Measurements from ENCODE around the gene PRDX6. TPM values are rescaled to one million over a fixed set of nuclear protein-coding genes. Genes with fewer than 3 reads are reported as not detected.

Gene PRDX6
- total RNA-seq, 2 donors from 2014 or later, result 483 to 623 TPM

DNA sequence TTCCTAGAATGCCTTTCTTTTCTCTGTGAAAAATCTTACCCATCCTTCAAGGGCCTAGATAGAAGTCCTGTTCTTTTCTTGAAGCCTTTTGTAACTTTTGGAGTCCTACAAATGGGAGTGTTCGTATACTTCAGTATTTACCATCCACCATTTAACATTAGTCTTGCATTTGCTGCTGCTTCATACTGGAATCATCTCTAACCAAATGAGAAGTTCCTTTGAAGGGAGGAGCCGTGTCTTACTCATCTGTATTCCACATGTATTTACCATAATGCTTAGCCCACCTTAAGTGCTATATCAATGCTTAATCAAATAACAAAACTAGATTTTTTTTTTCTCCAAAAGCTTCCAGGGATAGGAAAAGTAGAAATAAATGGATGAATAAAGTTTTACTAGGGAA lies 7.1 kb downstream of the PRDX6 start:
- Mint-ChIP-seq H3K4me1 (peaks cover 39% of the 10 kb centered on the region), H3K27me3 (ENCODE audit: insufficient read depth) (no peaks in the 10 kb centered on the region), H3K4me3 (no peak overlapping the region), H3K36me3 (ENCODE audit: low read depth) (peaks cover 97% of the 10 kb centered on the region), H3K27ac (no peak overlapping the region), H3K9me3 (peaks cover 3% of the 10 kb centered on the region)
- TF ChIP-seq, protein P1, sequence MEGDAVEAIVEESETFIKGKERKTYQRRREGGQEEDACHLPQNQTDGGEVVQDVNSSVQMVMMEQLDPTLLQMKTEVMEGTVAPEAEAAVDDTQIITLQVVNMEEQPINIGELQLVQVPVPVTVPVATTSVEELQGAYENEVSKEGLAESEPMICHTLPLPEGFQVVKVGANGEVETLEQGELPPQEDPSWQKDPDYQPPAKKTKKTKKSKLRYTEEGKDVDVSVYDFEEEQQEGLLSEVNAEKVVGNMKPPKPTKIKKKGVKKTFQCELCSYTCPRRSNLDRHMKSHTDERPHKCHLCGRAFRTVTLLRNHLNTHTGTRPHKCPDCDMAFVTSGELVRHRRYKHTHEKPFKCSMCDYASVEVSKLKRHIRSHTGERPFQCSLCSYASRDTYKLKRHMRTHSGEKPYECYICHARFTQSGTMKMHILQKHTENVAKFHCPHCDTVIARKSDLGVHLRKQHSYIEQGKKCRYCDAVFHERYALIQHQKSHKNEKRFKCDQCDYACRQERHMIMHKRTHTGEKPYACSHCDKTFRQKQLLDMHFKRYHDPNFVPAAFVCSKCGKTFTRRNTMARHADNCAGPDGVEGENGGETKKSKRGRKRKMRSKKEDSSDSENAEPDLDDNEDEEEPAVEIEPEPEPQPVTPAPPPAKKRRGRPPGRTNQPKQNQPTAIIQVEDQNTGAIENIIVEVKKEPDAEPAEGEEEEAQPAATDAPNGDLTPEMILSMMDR (conservative IDR thresholded peaks at IDR 0.05), result no peak
- peaks cover 98% of the 10 kb centered on the region for H3K36me3 ChIP-seq (ENCODE audit: control insufficient read depth, insufficient read depth, low read length)
- no peaks in the 10 kb centered on the region for H3K27me3 ChIP-seq (ENCODE audit: control insufficient read depth, insufficient read depth, low read length, poor library complexity, severe bottlenecking)
- H3K9me3 ChIP-seq (ENCODE audit: control insufficient read depth, low read length), result peaks cover 28% of the 10 kb centered on the region
- no peak overlapping the region for H3K27ac ChIP-seq (ENCODE audit: low read depth, low read length)
- H3K9ac ChIP-seq (ENCODE audit: extremely low read depth, low read length, poor library complexity, severe bottlenecking), result no peak overlapping the region
- H3K4me3 ChIP-seq (ENCODE audit: low read length), result no peak overlapping the region
- no peak for DNase-seq
- no peaks in the 10 kb centered on the region for H3K4me1 ChIP-seq (ENCODE audit: control insufficient read depth, insufficient read depth, low read length)
- 96 to 100% methylated on average over 2 of the region's 2 CpGs for WGBS, 2 experiments (ENCODE audit: insufficient coverage in 1 of 2, insufficient read length in 1 of 2)

GRCh38 chr1:173485401-173485800 lies 8.3 kb downstream of the PRDX6 start:
- peaks cover 97% of the 10 kb centered on the region for H3K36me3 Mint-ChIP-seq (ENCODE audit: low read depth)
- 95 to 97% methylated on average over 7 of the region's 7 CpGs for WGBS, 2 experiments (ENCODE audit: insufficient coverage in 1 of 2, insufficient read length in 1 of 2)
- H3K4me3 Mint-ChIP-seq, result no peak overlapping the region

GRCh38 chr1:173488001-173488400 lies 10.9 kb downstream of the PRDX6 start:
- Histone ChIP-seq H3K4me3 (ENCODE audit: low read length) (no peak overlapping the region), H3K9me3 (ENCODE audit: control insufficient read depth, low read length) (peaks cover 48% of the 10 kb centered on the region), H3K27ac (ENCODE audit: low read depth, low read length) (no peak overlapping the region), H3K36me3 (ENCODE audit: control insufficient read depth, insufficient read depth, low read length) (peaks cover 67% of the 10 kb centered on the region), H3K9ac (ENCODE audit: extremely low read depth, low read length, poor library complexity, severe bottlenecking) (no peak overlapping the region), H3K4me1 (ENCODE audit: control insufficient read depth, insufficient read depth, low read length) (no peaks in the 10 kb centered on the region), H3K27me3 (ENCODE audit: control insufficient read depth, insufficient read depth, low read length, poor library complexity, severe bottlenecking) (no peaks in the 10 kb centered on the region)
- no peaks in the 10 kb centered on the region for H3K27me3 Mint-ChIP-seq (ENCODE audit: insufficient read depth)
- no peak overlapping the region for H3K27ac Mint-ChIP-seq
- no peak overlapping the region for H3K4me3 Mint-ChIP-seq
- H3K9me3 Mint-ChIP-seq, result peaks cover 13% of the 10 kb centered on the region
- 98% methylated on average over 2 of the region's 2 CpGs; no CpG with 5 or more reads in 1 of the 2 experiments for WGBS, 2 experiments (ENCODE audit: insufficient coverage in 1 of 2, insufficient read length in 1 of 2)
- H3K36me3 Mint-ChIP-seq (ENCODE audit: low read depth), result peaks cover 85% of the 10 kb centered on the region
- DNase-seq, result no peak
- H3K4me1 Mint-ChIP-seq, result peaks cover 18% of the 10 kb centered on the region
- TF ChIP-seq, protein P1 (conservative IDR thresholded peaks at IDR 0.05), result no peak

More at GRCh38 chr1:173485401-173485800, 8.3 kb downstream of the PRDX6 start:
- Histone ChIP-seq H3K4me1 (ENCODE audit: control insufficient read depth, insufficient read depth, low read length) (no peaks in the 10 kb centered on the region), H3K9me3 (ENCODE audit: control insufficient read depth, low read length) (peaks cover 30% of the 10 kb centered on the region), H3K36me3 (ENCODE audit: control insufficient read depth, insufficient read depth, low read length) (peaks cover 91% of the 10 kb centered on the region), H3K9ac (ENCODE audit: extremely low read depth, low read length, poor library complexity, severe bottlenecking) (no peak overlapping the region), H3K27ac (ENCODE audit: low read depth, low read length) (no peak overlapping the region), H3K4me3 (ENCODE audit: low read length) (no peak overlapping the region), H3K27me3 (ENCODE audit: control insufficient read depth, insufficient read depth, low read length, poor library complexity, severe bottlenecking) (no peaks in the 10 kb centered on the region)
- H3K4me1 Mint-ChIP-seq, result peaks cover 33% of the 10 kb centered on the region
- no peaks in the 10 kb centered on the region for H3K27me3 Mint-ChIP-seq (ENCODE audit: insufficient read depth)
- no peak for DNase-seq
- H3K9me3 Mint-ChIP-seq, result peaks cover 4% of the 10 kb centered on the region
- TF ChIP-seq, protein P1 (conservative IDR thresholded peaks at IDR 0.05), result no peak
- no peak overlapping the region for H3K27ac Mint-ChIP-seq

Data from endodermal cell (in vitro differentiated cells).